Measurements from ENCODE around the gene YIF1B.

DNA sequence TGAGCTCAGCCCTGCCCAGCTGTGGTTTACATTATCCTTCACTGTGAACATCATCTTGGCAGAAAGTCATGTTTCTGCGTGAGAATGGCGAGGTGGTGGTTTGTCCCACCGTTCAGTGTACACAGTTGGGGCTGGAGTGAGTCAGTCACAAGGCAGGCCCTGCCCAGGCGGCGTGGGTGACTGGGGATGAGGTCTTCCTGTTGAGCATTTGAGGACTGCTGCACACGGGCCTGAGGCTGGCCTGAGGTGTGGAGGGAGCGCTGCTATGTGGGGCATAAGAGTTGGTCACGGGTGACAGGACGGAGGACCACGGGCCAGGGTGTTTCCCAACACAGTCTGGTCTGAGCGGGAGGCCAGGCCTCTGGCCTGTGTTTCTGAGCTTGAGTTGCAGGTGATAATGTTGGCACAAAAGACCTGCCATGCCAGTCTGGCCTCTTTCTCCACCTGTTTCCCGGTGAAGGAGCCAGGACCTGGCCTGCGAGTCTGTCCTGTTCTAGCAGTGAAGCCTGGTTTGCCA, 25.1 kb downstream of the YIF1B start:
- TF ChIP-seq POLR2A (IDR thresholded peaks at IDR 0.05; ENCODE audit: low read depth, low read length), result peak; percentile 59; the same call in 1 of the 2 replicates
- TF ChIP-seq, protein P1, sequence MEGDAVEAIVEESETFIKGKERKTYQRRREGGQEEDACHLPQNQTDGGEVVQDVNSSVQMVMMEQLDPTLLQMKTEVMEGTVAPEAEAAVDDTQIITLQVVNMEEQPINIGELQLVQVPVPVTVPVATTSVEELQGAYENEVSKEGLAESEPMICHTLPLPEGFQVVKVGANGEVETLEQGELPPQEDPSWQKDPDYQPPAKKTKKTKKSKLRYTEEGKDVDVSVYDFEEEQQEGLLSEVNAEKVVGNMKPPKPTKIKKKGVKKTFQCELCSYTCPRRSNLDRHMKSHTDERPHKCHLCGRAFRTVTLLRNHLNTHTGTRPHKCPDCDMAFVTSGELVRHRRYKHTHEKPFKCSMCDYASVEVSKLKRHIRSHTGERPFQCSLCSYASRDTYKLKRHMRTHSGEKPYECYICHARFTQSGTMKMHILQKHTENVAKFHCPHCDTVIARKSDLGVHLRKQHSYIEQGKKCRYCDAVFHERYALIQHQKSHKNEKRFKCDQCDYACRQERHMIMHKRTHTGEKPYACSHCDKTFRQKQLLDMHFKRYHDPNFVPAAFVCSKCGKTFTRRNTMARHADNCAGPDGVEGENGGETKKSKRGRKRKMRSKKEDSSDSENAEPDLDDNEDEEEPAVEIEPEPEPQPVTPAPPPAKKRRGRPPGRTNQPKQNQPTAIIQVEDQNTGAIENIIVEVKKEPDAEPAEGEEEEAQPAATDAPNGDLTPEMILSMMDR (conservative IDR thresholded peaks at IDR 0.05; ENCODE audit: low read depth, low read length), result no peak
- peak; percentile 8; the same call in 1 of the 2 replicates for TF ChIP-seq RAD21 (IDR thresholded peaks at IDR 0.05; ENCODE audit: low read length)
- TF ChIP-seq, protein P2, sequence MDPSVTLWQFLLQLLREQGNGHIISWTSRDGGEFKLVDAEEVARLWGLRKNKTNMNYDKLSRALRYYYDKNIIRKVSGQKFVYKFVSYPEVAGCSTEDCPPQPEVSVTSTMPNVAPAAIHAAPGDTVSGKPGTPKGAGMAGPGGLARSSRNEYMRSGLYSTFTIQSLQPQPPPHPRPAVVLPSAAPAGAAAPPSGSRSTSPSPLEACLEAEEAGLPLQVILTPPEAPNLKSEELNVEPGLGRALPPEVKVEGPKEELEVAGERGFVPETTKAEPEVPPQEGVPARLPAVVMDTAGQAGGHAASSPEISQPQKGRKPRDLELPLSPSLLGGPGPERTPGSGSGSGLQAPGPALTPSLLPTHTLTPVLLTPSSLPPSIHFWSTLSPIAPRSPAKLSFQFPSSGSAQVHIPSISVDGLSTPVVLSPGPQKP (IDR thresholded peaks at IDR 0.05; ENCODE audit: borderline replicate concordance, low read depth, low read length), result no peak
- TF ChIP-seq SMC3 (IDR thresholded peaks at IDR 0.05; ENCODE audit: low read depth, low read length), result no peak; the same call in 1 of the 2 replicates
